Stomach (tissue), 4 donors: ENCODE data around the gene PHACTR3.

Experiments
- EP300 ChIP-seq: sonication (generic); formaldehyde crosslinking; IDR thresholded peaks from one replicate; pipeline ENCODE4 v1.6.1; 2017; ENCODE audit warnings: antibody characterized with exemption
- POLR2A ChIP-seq, 4 donors: fragments of 450-650 bp; IDR thresholded peaks; one replicate each; pipeline ENCODE4 v1.6.1; 2016; ENCODE audit warnings: antibody characterized with exemption in 4 of 4, control low read depth in 2 of 4, mild to moderate bottlenecking in 1 of 4, moderate library complexity in 1 of 4
- TF ChIP-seq, protein P1 (sequence below), 7 experiments: fragments of 450-650 bp in 4 of 7; fragments of 200-600 bp in 3 of 7; sonication (generic) in 3 of 7; IDR thresholded peaks; one replicate each; pipeline ENCODE4 v1.5.1; 2016 to 2019; ENCODE audit warnings: antibody characterized with exemption in 7 of 7, control low read depth in 2 of 7, mild to moderate bottlenecking in 1 of 7

DNA sequence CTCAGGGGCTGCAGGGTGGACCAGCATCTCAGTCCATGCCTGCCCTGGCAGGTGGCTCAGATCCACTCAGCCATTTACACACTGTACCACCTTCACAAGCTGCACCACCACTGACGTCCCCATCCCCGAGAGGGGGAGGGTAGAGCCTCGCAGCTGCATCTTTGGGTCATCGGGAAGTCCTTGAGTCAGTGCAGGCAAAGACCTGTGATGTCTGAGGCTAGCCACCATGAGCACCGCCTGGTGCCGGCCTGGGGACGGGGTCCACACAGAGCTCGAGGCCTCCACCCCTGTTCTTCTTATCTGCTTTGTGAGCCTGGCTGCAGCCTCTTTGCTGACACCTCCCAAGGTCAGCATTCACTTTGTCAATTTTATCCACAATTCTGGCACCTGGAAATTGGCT lies 141.4 kb downstream of the PHACTR3 start:
- TF ChIP-seq, protein P1, sequence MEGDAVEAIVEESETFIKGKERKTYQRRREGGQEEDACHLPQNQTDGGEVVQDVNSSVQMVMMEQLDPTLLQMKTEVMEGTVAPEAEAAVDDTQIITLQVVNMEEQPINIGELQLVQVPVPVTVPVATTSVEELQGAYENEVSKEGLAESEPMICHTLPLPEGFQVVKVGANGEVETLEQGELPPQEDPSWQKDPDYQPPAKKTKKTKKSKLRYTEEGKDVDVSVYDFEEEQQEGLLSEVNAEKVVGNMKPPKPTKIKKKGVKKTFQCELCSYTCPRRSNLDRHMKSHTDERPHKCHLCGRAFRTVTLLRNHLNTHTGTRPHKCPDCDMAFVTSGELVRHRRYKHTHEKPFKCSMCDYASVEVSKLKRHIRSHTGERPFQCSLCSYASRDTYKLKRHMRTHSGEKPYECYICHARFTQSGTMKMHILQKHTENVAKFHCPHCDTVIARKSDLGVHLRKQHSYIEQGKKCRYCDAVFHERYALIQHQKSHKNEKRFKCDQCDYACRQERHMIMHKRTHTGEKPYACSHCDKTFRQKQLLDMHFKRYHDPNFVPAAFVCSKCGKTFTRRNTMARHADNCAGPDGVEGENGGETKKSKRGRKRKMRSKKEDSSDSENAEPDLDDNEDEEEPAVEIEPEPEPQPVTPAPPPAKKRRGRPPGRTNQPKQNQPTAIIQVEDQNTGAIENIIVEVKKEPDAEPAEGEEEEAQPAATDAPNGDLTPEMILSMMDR (IDR thresholded peaks at IDR 0.05), result no peak
- TF ChIP-seq EP300 (no peak), POLR2A (IDR thresholded peaks at IDR 0.05) (no peak)
